H1 (cell line): ENCODE data around the gene RCL1. TPM values are rescaled to one million over a fixed set of nuclear protein-coding genes. Genes with fewer than 3 reads are reported as not detected.

Source experiments
- ASH2L ChIP-seq: fragments of 200-600, 300-600 bp; sonication (generic); IDR thresholded peaks from one replicate; pipeline ENCODE4 v1.7.1; 2017; ENCODE audit warnings: low read length
- CHD1 ChIP-seq: IDR thresholded peaks from 2 replicates; pipeline ENCODE4 v1.6.1; 2012; ENCODE audit warnings: low read depth, low read length, improper control_type of control experiment
- EP300 ChIP-seq, 2 experiments: IDR thresholded peaks; 1 replicate in 1 of 2; 2 replicates in 1 of 2; pipeline ENCODE4 v1.6.1; 2011 to 2012; ENCODE audit warnings: low read depth in 2 of 2, low read length in 2 of 2, mild to moderate bottlenecking in 2 of 2, borderline replicate concordance in 1 of 2, inconsistent platforms in 1 of 2, moderate library complexity in 1 of 2
- KDM1A ChIP-seq: fragments of 200-600, 300-600 bp; sonication (generic); IDR thresholded peaks from 2 replicates; pipeline ENCODE4 v1.7.1; 2016; ENCODE audit warnings: mild to moderate bottlenecking, low read length, borderline replicate concordance
- KDM4A ChIP-seq: IDR thresholded peaks from one replicate; pipeline ENCODE4 v1.7.1; 2012; ENCODE audit warnings: low read depth, mild to moderate bottlenecking, moderate library complexity, low read length, inconsistent platforms; ENCODE audit not compliant: severe bottlenecking
- MAFK ChIP-seq: IDR thresholded peaks from 2 replicates; pipeline ENCODE4 v1.6.1; 2012; ENCODE audit warnings: low read depth, mild to moderate bottlenecking, improper control_type of control experiment, low read length
- POLR2A ChIP-seq, 2 experiments: IDR thresholded peaks; 1 replicate in 1 of 2; 2 replicates in 1 of 2; pipeline ENCODE4 v1.6.1; 2011; ENCODE audit warnings: low read depth in 2 of 2, low read length in 2 of 2, mild to moderate bottlenecking in 2 of 2; ENCODE audit errors: control extremely low read depth in 1 of 2
- RBBP5 ChIP-seq: IDR thresholded peaks from 2 replicates; pipeline ENCODE4 v1.7.1; 2012; ENCODE audit warnings: low read depth, mild to moderate bottlenecking, inconsistent platforms, low read length, moderate library complexity, borderline replicate concordance
- RNF2 ChIP-seq: fragments of 200-900, 300-1000 bp; sonication (generic); IDR thresholded peaks from 2 replicates; pipeline ENCODE4 v1.7.1; 2016; ENCODE audit warnings: borderline replicate concordance, low read depth, mild to moderate bottlenecking, antibody characterized with exemption, low read length; ENCODE audit not compliant: poor library complexity, severe bottlenecking; ENCODE audit errors: missing control alignments
- polyA plus RNA-seq, 7 experiments: library from polyadenylated mRNA; depleted of rRNA in 3 of 7; stranded (reverse) in 5 of 7; unstranded in 2 of 7; fragments of >200 nt in 5 of 7; fragments of 200-250 nt in 2 of 7; gene quantifications; 1 replicate in 5 of 7; 2 replicates in 1 of 7; 4 replicates in 1 of 7; pipeline versions ENCODE4 v1.2.1 to v1.2.3, GENCODE V29; 2011 to 2013; ENCODE audit warnings: missing spikeins in 2 of 7, mixed read lengths in 2 of 7
- total RNA-seq: library from RNA; stranded (reverse); fragmentation: NEBNext Ultra II Directional; extraction: Animal tissue kit (Norgen Biotek cat#: 25700); gene quantifications from 2 replicates; pipeline ENCODE4 v1.2.1, GENCODE V29; 2021

The RCL1 gene
- total and polyA plus RNA-seq, 2 of the 8 experiments (the other 6 are each of a cell fraction or from before 2014, with no cell fraction given) = 21.0 to 29.5 TPM

DNA sequence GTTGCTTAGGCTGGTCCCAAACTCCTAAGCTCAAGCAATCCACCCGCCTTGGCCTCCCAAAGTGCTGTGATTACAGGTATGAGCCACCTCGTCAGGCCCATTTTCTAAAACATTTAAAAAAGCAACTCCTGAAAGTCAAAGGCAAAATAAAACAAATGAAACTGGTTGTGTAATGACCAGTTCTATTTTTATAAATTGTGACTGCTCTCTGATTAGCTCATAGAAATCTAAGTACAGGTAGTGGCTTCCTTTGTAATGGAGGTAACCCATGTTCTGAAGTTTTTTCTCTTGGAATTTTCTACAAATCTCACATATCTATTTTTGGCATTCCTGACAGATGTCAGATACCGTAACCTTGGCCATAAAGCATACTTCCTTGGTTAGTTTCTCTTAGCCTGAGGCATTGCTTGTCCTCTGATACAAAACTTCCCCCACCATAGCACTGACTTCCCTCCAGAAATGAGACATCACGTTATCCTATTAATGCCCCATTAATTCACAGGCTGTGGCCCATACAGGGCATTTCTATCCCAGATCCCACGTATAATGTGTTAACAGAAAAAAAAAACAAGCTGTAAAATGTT, 37.6 kb upstream of the RCL1 start (continued):
- no peak for TF ChIP-seq CHD1
- TF ChIP-seq ASH2L = no peak
- TF ChIP-seq KDM4A = no peak
- no peak for TF ChIP-seq KDM1A
- TF ChIP-seq EP300 (IDR thresholded peaks at IDR 0.05; ENCODE audit: borderline replicate concordance in 1 of 2, low read depth in 2 of 2, low read length in 2 of 2) = no peak
- no peak for TF ChIP-seq MAFK
- no peak for TF ChIP-seq RNF2
- TF ChIP-seq POLR2A (IDR thresholded peaks at IDR 0.05; ENCODE audit: control extremely low read depth in 1 of 2, low read depth in 2 of 2, low read length in 2 of 2) = no peak
- TF ChIP-seq RBBP5 = no peak
